Right atrium auricular region (tissue), 2 donors: Measurements from ENCODE around the gene ABCA8. TPM values are rescaled to one million over a fixed set of nuclear protein-coding genes. Genes with fewer than 3 reads are reported as not detected.

Experiments used
- DNase-seq: peaks from one replicate; pipeline ENCODE4 v3.0.0-alpha.2; 2019; ENCODE audit warnings: low spot score
- H3K27ac ChIP-seq, 2 donors: fragments of 200-600 bp; sonication (generic); 1 replicate in 1 of 2; 2 replicates in 1 of 2; pipeline ENCODE4 v1.5.1; 2016 to 2019
- H3K27me3 ChIP-seq, 2 donors: fragments of 200-600 bp; sonication (generic); one replicate each; pipeline versions ENCODE4 v1.5.1 to v1.6.0; 2017 to 2019
- H3K36me3 ChIP-seq: fragments of 200-600 bp; sonication (generic); one replicate; pipeline ENCODE4 v1.5.1; 2016
- H3K4me1 ChIP-seq, 2 donors: fragments of 200-600 bp; sonication (generic); one replicate each; pipeline versions ENCODE4 v1.5.1 to v1.6.0; 2017 to 2019
- H3K4me3 ChIP-seq, 2 donors: fragments of 200-600 bp; sonication (generic); 1 replicate in 1 of 2; 2 replicates in 1 of 2; pipeline ENCODE4 v1.5.1; 2017 to 2019; ENCODE audit warnings: mild to moderate bottlenecking in 1 of 2, moderate library complexity in 1 of 2
- H3K9me3 ChIP-seq, 2 donors: fragments of 200-600 bp; sonication (generic); one replicate each; pipeline ENCODE4 v1.5.1; 2019
- total RNA-seq, 2 donors: library from RNA; depleted of rRNA; stranded (reverse); fragments of >200 nt; gene quantifications; one replicate each; pipeline ENCODE4 v1.1.0, GENCODE V29; 2016
- TF ChIP-seq, protein P1 (sequence below), 2 donors: fragments of 200-600 bp; sonication (generic); IDR thresholded peaks; one replicate each; pipeline ENCODE4 v1.5.1; 2019; ENCODE audit warnings: antibody characterized with exemption in 2 of 2

Gene ABCA8
- total RNA-seq, 2 donors from 2014 or later, result 59.1 to 65.9 TPM

GRCh38 chr17:68886401-68886800, 68.8 kb downstream of the ABCA8 start:
- Histone ChIP-seq H3K4me3 (no peak overlapping the region), H3K9me3 (no peaks in the 10 kb centered on the region), H3K27me3 (no peaks in the 10 kb centered on the region), H3K36me3 (peaks cover 54% of the 10 kb centered on the region), H3K27ac (no peak overlapping the region), H3K4me1 (no peaks in the 10 kb centered on the region)
- DNase-seq, result no peak
- TF ChIP-seq, protein P1, sequence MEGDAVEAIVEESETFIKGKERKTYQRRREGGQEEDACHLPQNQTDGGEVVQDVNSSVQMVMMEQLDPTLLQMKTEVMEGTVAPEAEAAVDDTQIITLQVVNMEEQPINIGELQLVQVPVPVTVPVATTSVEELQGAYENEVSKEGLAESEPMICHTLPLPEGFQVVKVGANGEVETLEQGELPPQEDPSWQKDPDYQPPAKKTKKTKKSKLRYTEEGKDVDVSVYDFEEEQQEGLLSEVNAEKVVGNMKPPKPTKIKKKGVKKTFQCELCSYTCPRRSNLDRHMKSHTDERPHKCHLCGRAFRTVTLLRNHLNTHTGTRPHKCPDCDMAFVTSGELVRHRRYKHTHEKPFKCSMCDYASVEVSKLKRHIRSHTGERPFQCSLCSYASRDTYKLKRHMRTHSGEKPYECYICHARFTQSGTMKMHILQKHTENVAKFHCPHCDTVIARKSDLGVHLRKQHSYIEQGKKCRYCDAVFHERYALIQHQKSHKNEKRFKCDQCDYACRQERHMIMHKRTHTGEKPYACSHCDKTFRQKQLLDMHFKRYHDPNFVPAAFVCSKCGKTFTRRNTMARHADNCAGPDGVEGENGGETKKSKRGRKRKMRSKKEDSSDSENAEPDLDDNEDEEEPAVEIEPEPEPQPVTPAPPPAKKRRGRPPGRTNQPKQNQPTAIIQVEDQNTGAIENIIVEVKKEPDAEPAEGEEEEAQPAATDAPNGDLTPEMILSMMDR (IDR thresholded peaks at IDR 0.05), result no peak

- Histone ChIP-seq H3K4me3 (no peak overlapping the region), H3K27ac (no peak overlapping the region), H3K27me3 (no peaks in the 10 kb centered on the region), H3K4me1 (no peaks in the 10 kb centered on the region), H3K36me3 (peaks cover 62% of the 10 kb centered on the region), H3K9me3 (peaks cover 0 to 9% of the 10 kb centered on the region in 2 donors)
- TF ChIP-seq, protein P1 (IDR thresholded peaks at IDR 0.05), result no peak
- DNase-seq, result no peak
Observed at GRCh38 chr17:68884888-68885287, 70.3 kb downstream of the ABCA8 start.

GRCh38 chr17:68878226-68878885, 76.8 kb downstream of the ABCA8 start:
- H3K9me3 ChIP-seq, result peaks cover 0 to 18% of the 10 kb centered on the region in 2 donors
- TF ChIP-seq, protein P1 (IDR thresholded peaks at IDR 0.05), result no peak
- H3K27ac ChIP-seq, result no peak overlapping the region
- no peak overlapping the region for H3K4me3 ChIP-seq
- H3K4me1 ChIP-seq, result no peaks in the 10 kb centered on the region
- peaks cover 81% of the 10 kb centered on the region for H3K36me3 ChIP-seq
- no peak for DNase-seq
- H3K27me3 ChIP-seq, result no peaks in the 10 kb centered on the region

DNA sequence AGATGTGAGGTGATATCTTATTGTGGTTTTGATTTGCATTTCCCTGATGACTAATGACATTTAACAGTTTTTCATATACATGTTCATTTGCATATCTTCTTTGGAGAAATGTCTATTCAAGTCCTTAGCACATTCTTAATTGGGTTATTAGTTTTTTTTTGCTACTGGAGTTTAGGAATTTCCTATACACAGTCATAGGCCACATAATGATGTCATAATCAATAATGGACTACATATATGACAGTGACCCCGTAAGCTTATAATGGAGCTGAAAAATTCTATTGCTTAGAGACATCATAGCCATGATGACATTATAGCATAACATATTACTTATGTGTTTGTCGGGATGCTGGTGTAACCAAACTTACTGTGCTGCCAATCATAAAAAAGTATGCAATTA, 83.7 kb downstream of the ABCA8 start:
- peaks cover 0 to 7% of the 10 kb centered on the region in 2 donors for H3K4me1 ChIP-seq
- TF ChIP-seq, protein P1 (IDR thresholded peaks at IDR 0.05), result no peak
- H3K9me3 ChIP-seq, result peaks cover 0 to 6% of the 10 kb centered on the region in 2 donors
- H3K36me3 ChIP-seq, result peaks cover 36% of the 10 kb centered on the region
- H3K4me3 ChIP-seq, result no peak overlapping the region
- H3K27ac ChIP-seq, result no peak overlapping the region
- DNase-seq, result no peak
- no peaks in the 10 kb centered on the region for H3K27me3 ChIP-seq

GRCh38 chr17:68870976-68871375, 84.2 kb downstream of the ABCA8 start:
- no peak for DNase-seq
- TF ChIP-seq, protein P1 (IDR thresholded peaks at IDR 0.05), result no peak
- Histone ChIP-seq H3K9me3 (peaks cover 0 to 6% of the 10 kb centered on the region in 2 donors), H3K4me1 (peaks cover 0 to 7% of the 10 kb centered on the region in 2 donors), H3K27me3 (no peaks in the 10 kb centered on the region), H3K36me3 (peaks cover 32% of the 10 kb centered on the region), H3K4me3 (no peak overlapping the region), H3K27ac (no peak overlapping the region)
